Hematopoietic multipotent progenitor cell treated with erythropoietin and hydrocortisone succinate and interleukin-3 and kit ligand, for 6 days (in vitro differentiated cells): Measurements from ENCODE around the gene LRRC8A.
A peak's percentile ranks its signal among the peaks of the same experiment; 100 is the strongest.

ENCODE experiments used
- DNase-seq: peaks from one replicate; pipeline ENCODE4 v3.0.0-alpha.2; 2015

Gene LRRC8A

GRCh38 chr9:128902351-128903078, 20.6 kb downstream of the LRRC8A start:
- peak; percentile 88 for DNase-seq

- DNase-seq, result no peak
Measured at GRCh38 chr9:128903079-128903461, 21.1 kb downstream of the LRRC8A start.

GRCh38 chr9:128903871-128904620, 22.1 kb downstream of the LRRC8A start:
- DNase-seq, result no peak

- DNase-seq, result no peak
Measured at GRCh38 chr9:128905964-128906363, 24.0 kb downstream of the LRRC8A start.

GRCh38 chr9:128906741-128907140, 24.8 kb downstream of the LRRC8A start:
- peak; percentile 58 for DNase-seq

GRCh38 chr9:128908372-128908771, 26.4 kb downstream of the LRRC8A start:
- no peak for DNase-seq

- no peak for DNase-seq
Measured at GRCh38 chr9:128909859-128910258, 27.9 kb downstream of the LRRC8A start.

GRCh38 chr9:128910906-128911305, 29.0 kb downstream of the LRRC8A start:
- no peak for DNase-seq

GRCh38 chr9:128911529-128912035, 29.6 kb downstream of the LRRC8A start:
- no peak for DNase-seq

GRCh38 chr9:128912270-128912853, 30.4 kb downstream of the LRRC8A start:
- DNase-seq, result no peak

GRCh38 chr9:128913048-128913900, 31.3 kb downstream of the LRRC8A start:
- no peak for DNase-seq

GRCh38 chr9:128913995-128914772, 32.3 kb downstream of the LRRC8A start:
- peak; percentile 47 for DNase-seq

- no peak for DNase-seq
Measured at GRCh38 chr9:128916204-128916603, 34.3 kb downstream of the LRRC8A start.

- DNase-seq, result no peak
Measured at GRCh38 chr9:128916745-128917144, 34.8 kb downstream of the LRRC8A start.

GRCh38 chr9:128917151-128917849, 35.4 kb downstream of the LRRC8A start:
- DNase-seq, result no peak

GRCh38 chr9:128918921-128919320, 37.0 kb downstream of the LRRC8A start:
- DNase-seq, result no peak

GRCh38 chr9:128919402-128920089, 37.6 kb downstream of the LRRC8A start:
- DNase-seq, result no peak

GRCh38 chr9:128920381-128921058, 38.6 kb downstream of the LRRC8A start, which contains the start of gene PHYHD1:
PHYHD1 (plus strand) TSS chr9:128920982; CDS start chr9:128922324, 1,342 bp downstream.
- DNase-seq, result peak; percentile 94

- DNase-seq, result peak; percentile 78
Measured at GRCh38 chr9:128921881-128922763, 40.2 kb downstream of the LRRC8A start.
